KMS-11 (cell line): ENCODE results near the gene NAA15.
"Not testable (repeated sequence)": the region's sequence is repeated elsewhere in the genome, so short reads cannot be mapped to it uniquely, and the experiment has no call there.

ENCODE experiments used
- H2AFZ ChIP-seq: fragments of 200-600 bp; sonication (generic); 2 replicates; pipeline ENCODE4 v1.6.1; 2016; ENCODE audit warnings: antibody characterized with exemption, mixed run types, low read depth
- H3K27ac ChIP-seq: fragments of 200-600 bp; sonication (generic); 2 replicates; pipeline ENCODE4 v1.6.1; 2016; ENCODE audit warnings: mild to moderate bottlenecking, mixed run types
- H3K27me3 ChIP-seq: fragments of 200-600 bp; sonication (generic); 2 replicates; pipeline ENCODE4 v1.6.1; 2017; ENCODE audit warnings: mild to moderate bottlenecking, low read depth, mixed run types, moderate library complexity; ENCODE audit not compliant: insufficient read depth
- H3K36me3 ChIP-seq: fragments of 200-600 bp; sonication (generic); 2 replicates; pipeline ENCODE4 v1.6.1; 2017; ENCODE audit warnings: mild to moderate bottlenecking, mixed run types; ENCODE audit not compliant: insufficient read depth
- H3K4me1 ChIP-seq: fragments of 200-600 bp; sonication (generic); 2 replicates; pipeline ENCODE4 v1.6.1; 2016; ENCODE audit warnings: mild to moderate bottlenecking, low read depth, mixed run types; ENCODE audit not compliant: poor library complexity, severe bottlenecking
- H3K4me2 ChIP-seq: fragments of 200-600 bp; sonication (generic); 2 replicates; pipeline ENCODE4 v1.7.0; 2016; ENCODE audit warnings: mild to moderate bottlenecking, mixed run types
- H3K4me3 ChIP-seq: fragments of 200-600 bp; sonication (generic); IDR thresholded peaks from 2 replicates; pipeline ENCODE4 v1.6.1; 2017; ENCODE audit warnings: low read depth, low read length, mixed read lengths; ENCODE audit not compliant: insufficient read depth
- H3K79me2 ChIP-seq: fragments of 200-600 bp; sonication (generic); 2 replicates; pipeline ENCODE4 v1.6.1; 2016; ENCODE audit warnings: low read depth, mixed run types; ENCODE audit not compliant: insufficient read depth
- H3K9ac ChIP-seq: fragments of 200-600 bp; sonication (generic); 2 replicates; pipeline ENCODE4 v1.6.1; 2016; ENCODE audit warnings: mild to moderate bottlenecking, mixed run types
- H4K20me1 ChIP-seq: fragments of 200-600 bp; sonication (generic); 2 replicates; pipeline ENCODE4 v1.6.1; 2016; ENCODE audit warnings: mild to moderate bottlenecking, mixed run types; ENCODE audit not compliant: insufficient read depth
- CTCF ChIP-seq: fragments of 200-600 bp; sonication (generic); conservative IDR thresholded peaks from 2 replicates; pipeline ENCODE4 v1.6.1; 2017; ENCODE audit warnings: low read depth, mild to moderate bottlenecking, antibody characterized with exemption, low read length, moderate library complexity, mixed read lengths

The NAA15 gene

GRCh38 chr4:139461022-139461628 lies 159.8 kb downstream of the NAA15 start:
- Histone ChIP-seq H2AFZ (no peak overlapping the region), H3K36me3 (no peaks in the 10 kb centered on the region), H3K4me1 (peaks cover 28% of the 10 kb centered on the region), H3K4me2 (no peak overlapping the region), H4K20me1 (no peaks in the 10 kb centered on the region), H3K4me3 (no peak overlapping the region), H3K79me2 (peaks cover 45% of the 10 kb centered on the region; the same call in 1 of the 2 replicates), H3K9ac (no peak overlapping the region), H3K27me3 (no peaks in the 10 kb centered on the region), H3K27ac (no peak overlapping the region)
- TF ChIP-seq CTCF: no peak

GRCh38 chr4:139464512-139464911 lies 163.2 kb downstream of the NAA15 start:
- H2AFZ ChIP-seq, H3K27me3 ChIP-seq, H3K27ac ChIP-seq, H3K4me3 ChIP-seq, H3K4me2 ChIP-seq, H3K9ac ChIP-seq, H3K36me3 ChIP-seq, H4K20me1 ChIP-seq, H3K4me1 ChIP-seq: not testable (repeated sequence)
- H3K79me2 ChIP-seq: peaks cover 18% of the 10 kb centered on the region; the same call in 1 of the 2 replicates

- H3K79me2 ChIP-seq: peaks cover 5% of the 10 kb centered on the region; the same call in 1 of the 2 replicates
- no peak overlapping the region for H2AFZ ChIP-seq
- no peak overlapping the region for H3K4me3 ChIP-seq
- peaks cover 17% of the 10 kb centered on the region for H3K4me1 ChIP-seq
- H3K9ac ChIP-seq: no peak overlapping the region
- no peak for TF ChIP-seq CTCF
- no peaks in the 10 kb centered on the region for H4K20me1 ChIP-seq
- no peaks in the 10 kb centered on the region for H3K27me3 ChIP-seq
- no peaks in the 10 kb centered on the region for H3K36me3 ChIP-seq
- H3K27ac ChIP-seq: no peak overlapping the region
- H3K4me2 ChIP-seq: no peak overlapping the region
Measured at GRCh38 chr4:139465922-139466321, 164.6 kb downstream of the NAA15 start.

- not testable (repeated sequence) for H3K36me3 ChIP-seq, H4K20me1 ChIP-seq, H3K4me3 ChIP-seq, H3K27me3 ChIP-seq, H3K9ac ChIP-seq, H3K27ac ChIP-seq, H2AFZ ChIP-seq, H3K79me2 ChIP-seq, H3K4me2 ChIP-seq
- peaks cover 42% of the 10 kb centered on the region for H3K4me1 ChIP-seq
Measured at GRCh38 chr4:139468756-139469155, 167.5 kb downstream of the NAA15 start.

GRCh38 chr4:139469216-139469615 lies 167.9 kb downstream of the NAA15 start:
- Histone ChIP-seq H3K27me3 (no peaks in the 10 kb centered on the region), H3K27ac (no peak overlapping the region), H3K4me1 (peaks cover 42% of the 10 kb centered on the region), H2AFZ (no peak overlapping the region), H3K4me3 (no peak overlapping the region), H3K79me2 (no peaks in the 10 kb centered on the region; the same call in 1 of the 2 replicates), H3K36me3 (0 out of 2 replicates have a peak, but pooled peaks cover under 1% of the 10 kb centered on the region), H3K4me2 (no peak overlapping the region), H4K20me1 (no peaks in the 10 kb centered on the region), H3K9ac (no peak overlapping the region)
- no peak for TF ChIP-seq CTCF
